ENCODE data around the gene NACC2.
A peak's percentile ranks its signal among the peaks of the same experiment; 100 is the strongest.
"Not testable (repeated sequence)": the region's sequence is repeated elsewhere in the genome, so short reads cannot be mapped to it uniquely, and the experiment has no call there.

The NACC2 gene

DNA sequence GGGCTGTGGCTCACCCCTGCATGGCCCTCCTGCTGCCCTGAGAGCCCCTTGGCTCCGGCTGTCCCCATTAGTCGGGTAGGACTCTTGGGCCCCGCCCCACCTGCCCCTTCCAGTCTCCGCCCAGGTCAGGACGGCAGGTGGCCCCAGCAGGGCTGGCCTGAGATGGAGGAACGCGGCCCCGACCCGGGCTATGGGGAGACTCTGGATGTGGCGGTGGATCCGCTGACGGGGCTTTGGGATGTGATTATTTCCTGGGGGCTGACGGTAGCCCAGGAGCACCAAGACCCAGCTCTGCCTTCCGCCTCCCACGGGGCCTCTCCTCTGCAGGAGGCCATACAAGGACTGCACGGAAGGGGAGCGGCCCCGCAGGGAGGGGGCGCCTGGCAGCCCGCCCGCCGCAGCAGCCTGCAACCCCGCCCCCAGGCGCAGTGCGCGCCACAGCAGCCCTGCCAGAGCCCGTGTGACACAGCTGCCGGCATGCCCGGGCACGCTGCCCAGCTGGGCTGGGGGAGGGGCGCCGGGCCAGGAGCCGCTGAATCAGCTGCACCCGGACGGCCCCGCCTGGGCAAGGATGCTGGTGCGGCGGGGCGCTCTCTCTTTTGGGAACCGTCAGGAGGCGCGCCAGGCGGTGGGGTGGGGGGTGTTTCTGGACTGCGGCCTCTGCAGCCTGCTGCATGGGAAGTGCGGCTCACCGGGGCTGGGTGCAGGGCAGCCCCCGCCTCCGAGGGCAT, 14.4 kb upstream of the NACC2 start:
- DNase-seq: peak; percentile 94

DNA sequence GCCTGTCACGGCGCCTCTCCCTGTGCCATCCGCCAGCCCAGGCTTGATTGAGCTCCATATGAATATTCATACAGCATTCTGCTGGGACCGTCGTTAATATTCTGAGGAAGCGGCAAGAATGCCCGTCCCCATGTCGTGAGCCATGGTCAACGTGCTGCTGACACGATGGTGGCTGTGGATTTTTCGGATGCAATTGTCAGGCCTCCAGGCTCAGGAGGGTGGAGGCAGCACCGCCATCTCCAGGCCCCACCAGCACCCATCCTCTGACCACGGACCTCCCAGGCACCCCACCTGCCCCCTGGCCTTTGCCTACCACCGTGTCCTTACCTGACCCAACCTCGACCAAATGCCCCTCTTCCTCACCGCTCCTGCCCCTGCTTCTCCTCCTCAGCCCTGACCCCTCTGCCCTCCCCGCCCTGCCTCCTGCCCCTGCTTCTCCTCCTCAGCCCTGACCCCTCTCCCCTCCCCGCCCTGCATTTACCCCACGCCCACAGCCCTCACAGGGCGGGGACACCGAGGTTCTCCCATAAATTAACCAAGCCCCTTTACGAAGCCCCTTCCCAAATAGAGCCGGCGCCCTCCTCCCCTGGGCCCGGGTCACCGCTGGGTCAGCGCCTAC, 13.7 kb upstream of the NACC2 start:
- DNase-seq: no peak

DNA sequence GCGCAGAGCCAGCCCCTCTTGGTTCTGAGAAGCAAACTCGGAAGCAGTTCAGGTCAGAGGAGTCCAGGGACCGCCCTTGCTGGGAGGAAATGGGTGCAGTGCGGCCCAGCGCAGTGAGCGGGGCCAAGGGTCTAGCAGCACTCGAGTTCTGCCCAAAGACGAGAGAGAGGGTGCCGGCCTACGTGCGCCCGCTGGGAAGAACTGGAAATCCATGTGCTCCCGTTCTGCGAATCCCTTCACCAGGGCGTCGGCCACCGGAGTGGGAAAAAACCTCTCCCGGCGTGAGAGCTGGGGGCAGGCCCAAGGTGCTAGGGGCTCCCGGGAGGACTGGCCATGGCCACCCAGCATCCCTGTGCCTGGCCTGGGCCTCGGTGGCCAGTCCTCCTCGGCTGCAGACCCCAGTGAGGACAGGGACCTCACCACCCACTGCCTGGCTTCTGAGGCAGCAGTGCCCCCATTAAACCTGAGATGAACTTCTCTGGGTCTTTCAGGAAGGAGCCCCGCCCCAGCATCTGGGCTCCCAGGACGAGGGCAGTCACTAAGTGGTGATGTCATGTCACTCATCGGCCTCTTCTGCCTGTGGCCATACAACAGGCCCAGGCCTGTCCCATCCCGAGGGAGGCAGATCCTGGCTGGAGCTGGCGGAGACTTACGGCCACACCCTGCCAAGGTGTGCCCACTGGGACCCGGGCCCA, 13.0 kb upstream of the NACC2 start:
- DNase-seq: no peak

DNA sequence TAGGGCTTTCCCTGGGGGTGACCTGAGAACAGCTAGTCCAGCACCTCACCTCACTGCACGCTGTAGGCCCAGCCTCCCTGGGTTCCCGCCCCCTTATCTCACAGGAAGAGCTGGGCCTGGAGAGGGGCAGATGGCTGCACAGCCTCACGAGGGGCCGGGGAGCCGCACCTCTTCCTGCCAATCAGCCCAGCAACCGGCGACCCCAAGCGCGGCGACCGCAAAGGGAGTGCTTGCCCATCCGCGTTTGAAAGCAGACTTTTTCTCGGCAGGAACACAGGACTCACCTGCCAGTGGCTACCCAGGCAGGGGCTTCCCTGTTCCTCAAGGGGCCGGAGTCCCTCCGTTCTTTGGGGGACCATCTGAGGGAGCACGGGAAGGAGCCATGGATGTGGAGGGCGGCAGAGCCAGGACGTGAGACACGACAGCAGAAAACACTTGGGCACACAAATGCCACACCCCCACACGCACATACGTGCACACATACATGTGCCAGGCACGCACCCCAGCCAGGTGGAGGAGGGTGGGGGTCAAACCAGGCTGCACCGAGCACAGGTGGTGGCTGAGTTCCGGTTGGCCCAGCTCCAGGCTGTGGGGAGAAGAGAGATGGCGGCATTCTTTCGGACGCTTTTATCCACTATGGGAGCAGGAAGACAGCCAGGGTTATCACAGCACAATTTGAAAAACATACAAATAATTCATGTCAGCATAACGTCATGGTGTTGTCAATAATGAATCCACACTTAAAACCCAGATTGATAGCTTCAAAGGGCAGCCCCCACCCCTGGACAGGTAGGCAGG, 12.3 kb upstream of the NACC2 start:
- DNase-seq: peak; percentile 54

DNA sequence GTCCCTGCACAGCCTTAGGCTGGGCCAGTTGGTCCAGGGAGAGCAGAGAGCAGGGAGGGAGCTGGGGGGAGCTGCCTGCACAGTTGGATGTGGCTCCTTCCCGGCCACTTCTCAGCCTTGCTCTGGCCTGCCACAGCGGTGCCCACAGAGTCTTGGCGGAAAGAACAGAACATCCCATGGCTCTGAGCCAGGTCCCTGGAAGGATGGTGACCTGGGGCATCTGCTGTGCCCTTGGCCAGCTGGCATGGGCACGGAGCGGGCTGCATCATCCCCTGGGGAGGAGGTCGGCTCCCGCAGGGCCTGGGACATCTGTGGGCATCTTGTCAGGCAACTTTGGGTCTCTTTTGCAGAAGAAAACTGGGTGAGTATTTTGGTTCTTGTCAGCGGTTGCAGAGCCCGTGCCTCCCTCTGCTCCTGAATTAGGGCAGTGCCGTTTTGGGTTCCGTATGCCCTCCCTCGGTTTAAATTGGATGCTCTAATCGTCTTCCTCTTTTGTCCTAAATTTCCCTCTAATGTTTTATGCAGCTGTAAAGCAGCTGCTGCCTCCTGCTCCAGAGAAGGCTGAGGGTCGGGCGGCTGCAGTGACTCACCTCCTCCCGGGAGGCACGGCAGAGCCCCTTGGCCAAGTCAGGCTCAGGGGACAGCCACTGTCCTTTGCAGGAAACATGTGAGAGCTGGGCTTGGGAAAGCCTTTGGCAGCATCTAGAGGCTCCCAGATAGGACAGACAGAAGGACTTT, 10.5 kb upstream of the NACC2 start:
- DNase-seq: no peak

DNA sequence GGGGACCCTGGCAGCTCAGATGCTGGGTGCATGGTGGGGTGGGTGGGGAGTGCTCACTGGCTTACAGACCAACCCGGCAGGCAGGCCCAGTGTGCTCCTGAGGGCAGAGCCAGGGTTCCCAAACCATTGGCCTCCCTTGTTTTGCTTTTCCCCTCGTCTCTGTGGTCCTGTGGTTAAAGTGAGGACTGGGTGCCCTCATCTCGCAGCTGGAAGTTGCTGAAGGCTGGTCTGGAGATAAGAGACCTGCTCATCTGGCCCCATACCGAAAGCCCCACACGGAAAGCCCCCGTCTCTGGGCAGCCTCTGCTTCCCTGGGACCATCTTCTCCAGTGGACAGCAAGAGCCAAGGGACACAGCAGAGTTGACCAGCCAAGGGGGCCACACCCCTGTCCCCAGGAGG, 9.8 kb upstream of the NACC2 start:
- no peak for DNase-seq

DNA sequence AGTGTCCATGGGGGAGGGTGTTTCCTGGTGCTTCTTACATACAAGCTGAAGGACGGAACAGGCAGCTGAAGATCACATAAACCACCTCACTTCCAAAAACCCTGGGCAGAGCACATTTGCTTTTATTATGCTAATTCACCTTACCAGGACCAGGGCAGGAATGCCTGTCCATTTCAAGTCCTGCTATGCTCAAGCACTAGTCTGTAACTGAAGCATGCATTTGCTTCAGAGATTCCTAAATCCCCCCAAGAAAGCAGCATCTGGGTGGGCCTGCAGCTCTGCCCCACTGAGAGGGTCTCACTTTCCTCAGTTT, 9.4 kb upstream of the NACC2 start:
- DNase-seq: no peak

DNA sequence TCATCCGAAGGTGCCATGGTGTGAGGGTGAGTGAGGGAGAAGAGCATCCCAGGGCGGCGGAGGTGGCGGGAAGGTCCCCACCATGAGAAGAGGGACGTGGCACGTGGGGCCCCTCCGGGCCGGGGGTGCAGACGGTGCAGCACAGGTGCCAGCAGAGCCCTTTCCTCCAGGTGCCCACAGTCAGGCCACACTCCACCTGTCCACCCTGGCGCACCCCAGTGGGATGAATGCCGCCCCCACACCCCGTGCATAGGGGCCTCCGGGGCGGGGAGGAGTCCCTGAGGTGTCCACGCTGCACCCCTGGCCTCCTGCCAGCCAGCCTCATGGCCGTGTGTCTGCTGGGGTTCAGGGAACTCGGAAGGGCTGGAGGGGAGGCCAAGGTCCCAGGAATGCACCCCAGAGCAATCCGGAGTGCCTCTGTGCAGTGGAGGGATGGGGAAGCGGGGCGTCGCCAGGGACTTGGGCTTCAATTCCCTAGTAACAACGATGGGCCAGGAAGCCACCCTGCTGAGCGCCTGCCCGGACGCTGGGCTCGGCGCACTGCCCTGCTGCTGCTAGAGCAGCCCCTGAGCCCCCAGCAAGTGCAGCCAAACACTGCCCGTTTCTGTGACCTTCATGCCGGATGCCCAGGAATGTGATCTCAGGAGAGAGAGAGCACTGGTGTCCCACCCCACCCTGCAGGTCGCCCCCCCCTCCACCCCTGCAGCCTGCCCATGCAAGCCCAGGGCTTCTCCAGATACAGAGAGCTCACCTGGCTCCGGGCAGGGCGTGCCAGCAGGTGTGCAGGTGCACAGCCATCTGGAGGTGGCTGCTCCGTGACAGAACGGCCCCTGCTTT, 8.8 kb upstream of the NACC2 start:
- no peak for DNase-seq

DNA sequence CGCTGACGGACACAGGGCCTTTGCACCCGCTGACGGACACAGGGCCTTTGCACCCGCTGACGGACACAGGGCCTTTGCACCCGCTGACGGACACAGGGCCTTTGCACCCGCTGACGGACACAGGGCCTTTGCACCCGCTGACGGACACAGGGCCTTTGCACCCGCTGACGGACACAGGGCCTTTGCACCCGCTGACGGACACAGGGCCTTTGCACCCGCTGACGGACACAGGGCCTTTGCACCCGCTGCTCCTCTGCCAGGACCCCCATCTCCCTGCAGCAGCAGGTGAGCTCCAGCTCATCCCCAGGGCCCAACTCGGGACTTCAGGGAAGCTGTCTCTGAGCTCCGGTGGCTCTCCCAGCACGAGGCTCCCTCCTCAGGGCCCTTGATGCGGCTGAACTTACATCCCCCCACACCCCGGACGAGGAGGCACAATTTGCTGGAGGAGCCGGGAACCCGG, 6.6 kb upstream of the NACC2 start:
- not testable (repeated sequence) for DNase-seq

DNA sequence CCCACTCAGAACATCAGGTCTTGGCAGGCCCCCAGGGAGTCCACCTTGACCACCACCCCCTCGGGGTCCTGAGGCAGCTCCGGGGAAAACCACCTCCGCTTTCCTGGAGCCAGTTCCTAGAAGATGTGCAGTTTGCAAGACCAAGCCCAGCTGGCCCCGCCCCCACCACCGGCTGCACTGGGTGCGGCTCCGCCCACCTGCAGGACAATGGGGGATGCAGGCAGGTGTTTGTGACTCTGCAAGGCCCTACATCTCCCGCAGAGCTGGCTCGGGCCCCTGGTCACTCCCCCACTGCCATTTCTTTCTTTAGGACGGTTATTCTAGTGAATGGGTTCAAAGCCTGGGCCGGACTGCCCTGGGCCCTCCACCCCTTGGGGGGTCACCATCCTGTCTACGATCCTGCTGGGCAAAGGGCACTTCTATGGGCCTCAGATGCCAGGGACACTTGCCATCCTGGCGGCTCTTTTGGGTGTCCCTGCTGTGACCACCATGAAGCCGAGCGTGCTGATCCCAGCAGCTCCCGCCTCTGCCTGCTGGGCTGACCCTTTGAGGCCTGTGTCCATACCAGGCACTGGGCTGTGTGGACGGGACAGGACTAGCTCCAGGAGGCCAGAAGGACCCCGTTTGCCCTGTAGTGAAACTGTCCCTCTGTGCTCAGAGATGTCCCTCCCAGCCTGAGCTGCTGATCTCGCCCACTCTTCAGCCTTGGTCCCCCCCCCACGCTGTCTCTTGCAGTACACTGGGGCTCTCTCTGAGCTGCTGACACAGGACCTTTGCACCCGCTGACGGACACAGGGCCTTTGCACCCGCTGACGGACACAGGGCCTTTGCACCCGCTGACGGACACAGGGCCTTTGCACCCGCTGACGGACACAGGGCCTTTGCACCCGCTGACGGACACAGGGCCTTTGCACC, 5.9 kb upstream of the NACC2 start:
- no peak for DNase-seq

DNA sequence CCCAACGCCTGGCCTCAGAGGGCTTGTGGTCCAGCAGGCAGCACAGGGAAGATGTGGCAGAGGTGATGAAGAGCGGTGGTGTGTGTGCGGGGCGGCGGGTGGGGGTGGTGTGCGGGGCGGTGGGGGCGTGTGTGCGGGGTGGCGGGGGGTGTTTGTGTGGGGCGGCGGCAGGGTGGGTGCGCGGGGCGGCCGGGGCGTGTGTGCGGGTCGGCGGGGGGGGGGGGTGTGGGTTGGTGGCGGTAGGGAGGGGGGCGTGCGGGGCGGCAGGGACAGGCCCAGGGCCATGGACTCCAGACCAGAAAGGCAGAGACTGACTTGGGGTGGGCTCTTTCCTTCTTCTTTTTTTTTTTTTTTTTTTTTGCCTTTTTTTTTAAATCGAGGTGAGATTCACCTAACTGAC, 4.5 kb upstream of the NACC2 start:
- no peak for DNase-seq

DNA sequence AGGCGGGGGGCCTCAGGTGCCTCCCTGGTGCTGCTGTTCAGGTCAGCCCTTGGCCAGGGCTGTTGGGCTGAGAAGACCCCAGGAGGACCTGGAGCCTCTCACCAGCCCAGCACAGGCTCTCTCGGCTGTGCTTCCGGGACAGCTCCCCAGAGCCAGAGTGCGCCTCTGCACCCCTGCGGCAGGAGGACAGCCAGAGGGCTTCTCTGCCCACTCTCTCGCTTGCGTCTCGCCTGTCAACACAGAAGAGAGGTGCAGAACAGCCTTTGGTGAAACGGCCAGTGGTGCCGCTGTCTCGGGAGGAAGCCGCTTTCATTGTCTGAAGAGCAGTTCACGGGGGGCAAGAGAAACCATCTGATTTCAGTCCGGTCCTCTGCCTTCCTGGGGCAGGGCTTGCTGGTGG, 3.8 kb upstream of the NACC2 start:
- DNase-seq: no peak

DNA sequence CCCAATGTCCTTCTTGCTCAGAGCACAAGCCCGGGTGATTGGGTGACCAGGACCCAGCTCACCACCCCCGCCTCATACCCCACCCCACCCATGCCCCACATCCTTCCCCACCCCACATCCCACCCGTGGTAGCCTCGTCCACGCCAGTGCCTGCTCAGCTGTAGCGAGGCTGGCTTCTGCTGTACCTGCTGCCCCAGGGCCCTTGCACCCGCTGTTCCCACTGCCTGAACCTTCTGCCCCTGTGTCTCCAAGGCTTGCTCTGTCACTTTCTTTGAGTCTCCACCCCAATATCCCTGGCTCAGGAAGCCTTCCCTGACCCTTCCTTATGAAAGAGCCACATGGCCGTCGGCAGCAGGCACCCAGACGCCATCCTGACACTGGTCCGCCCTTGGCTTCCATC, 3.1 kb upstream of the NACC2 start:
- DNase-seq: no peak

DNA sequence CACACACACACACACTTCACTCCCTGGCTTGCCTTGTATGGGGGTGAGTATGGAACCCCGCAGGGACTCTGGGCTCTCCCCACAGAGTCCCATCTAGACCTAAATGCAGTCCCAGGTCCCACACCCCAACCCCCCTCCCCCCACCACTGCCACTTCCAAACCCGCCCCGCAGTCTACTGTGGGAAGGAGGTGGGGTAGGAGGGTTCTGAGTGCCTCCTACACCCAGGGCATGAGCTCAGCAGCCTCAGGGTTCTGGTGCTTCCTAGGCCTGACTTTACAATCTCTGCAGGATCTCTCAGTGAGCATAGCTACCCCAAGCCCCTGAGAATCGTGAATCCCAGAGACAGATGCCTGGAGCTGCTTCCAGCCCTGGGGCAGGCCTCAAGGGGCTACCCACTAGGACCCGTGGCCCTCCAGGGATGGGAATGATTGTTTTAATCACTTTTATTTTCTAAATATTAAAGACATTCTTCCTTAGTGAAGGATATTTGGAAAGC, 1.5 kb upstream of the NACC2 start:
- DNase-seq: no peak

DNA sequence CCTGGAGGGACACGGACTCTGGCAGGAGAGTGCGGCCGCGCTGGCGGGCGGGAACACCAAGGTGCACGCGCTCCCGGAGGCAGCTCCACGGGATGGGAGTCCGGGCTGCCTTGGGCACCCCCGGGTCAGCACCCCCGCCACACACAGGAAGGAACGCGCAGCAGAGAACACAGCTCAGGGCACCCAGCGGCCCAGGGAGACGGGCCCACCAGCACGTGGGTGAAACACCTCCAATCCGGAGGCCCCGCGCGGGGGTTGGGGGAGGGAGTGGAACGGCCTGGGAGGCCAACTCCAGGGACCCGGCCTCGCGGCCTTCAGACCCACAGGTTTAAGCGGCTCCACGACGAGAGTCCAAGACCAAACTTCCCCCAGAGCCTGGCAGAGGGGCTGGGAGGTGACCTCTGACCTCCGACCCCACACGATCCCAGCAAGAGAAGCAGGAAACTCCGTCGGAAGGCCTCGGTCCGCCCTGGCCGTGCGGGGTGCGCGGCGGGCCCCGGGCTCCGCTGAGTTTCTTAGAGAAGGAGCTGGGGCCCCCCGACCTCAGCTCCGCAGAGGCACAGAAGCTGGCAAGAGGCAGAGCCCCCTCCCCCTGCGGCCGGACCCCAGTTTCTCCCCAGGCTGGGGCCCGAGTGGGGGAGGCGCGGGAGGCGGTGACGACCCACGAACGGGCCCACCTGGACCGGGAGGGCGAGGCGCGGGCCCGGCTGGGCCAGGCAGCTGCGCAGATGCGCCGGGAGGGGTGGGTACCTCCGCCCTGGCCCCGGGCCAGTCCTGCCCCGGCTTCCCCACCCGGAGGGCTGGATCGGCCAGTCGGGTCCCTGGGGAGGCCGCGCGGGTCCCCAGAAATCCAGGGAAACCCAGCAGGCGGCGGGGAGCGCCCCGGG, 851 bp downstream of the NACC2 start:
- peak; percentile 65 for DNase-seq

DNA sequence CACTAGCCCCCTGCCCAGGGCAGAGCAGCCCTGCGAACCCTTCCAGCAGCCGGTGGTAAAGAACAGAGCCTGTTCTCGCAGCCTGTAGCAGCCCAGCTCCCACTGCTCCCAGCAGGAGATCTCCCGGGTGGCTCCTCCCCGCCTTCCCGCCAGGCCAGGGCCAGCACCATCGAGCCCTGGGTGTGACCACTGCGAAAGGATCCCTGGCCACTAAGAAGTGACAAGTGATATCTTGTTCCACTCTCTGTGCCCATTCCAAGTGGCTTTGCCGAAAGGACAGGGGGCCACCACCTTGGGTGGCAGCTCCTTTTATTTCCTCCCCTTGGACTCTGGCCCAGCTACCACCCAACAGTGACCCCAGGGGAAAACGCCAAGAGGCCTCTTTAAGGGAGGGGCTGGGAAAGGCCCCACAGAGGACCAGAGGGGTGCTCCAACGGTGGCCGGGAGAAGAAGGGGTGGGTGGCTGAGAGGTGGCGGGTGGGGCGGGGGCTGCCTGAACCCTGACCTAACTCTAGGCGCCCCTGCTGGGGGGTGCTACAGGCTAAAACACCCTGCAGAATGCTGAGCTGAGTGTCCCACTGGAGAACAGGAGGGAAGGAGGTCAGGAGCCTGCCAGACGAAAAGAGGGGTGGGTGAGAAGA, 1.6 kb downstream of the NACC2 start:
- DNase-seq: no peak

DNA sequence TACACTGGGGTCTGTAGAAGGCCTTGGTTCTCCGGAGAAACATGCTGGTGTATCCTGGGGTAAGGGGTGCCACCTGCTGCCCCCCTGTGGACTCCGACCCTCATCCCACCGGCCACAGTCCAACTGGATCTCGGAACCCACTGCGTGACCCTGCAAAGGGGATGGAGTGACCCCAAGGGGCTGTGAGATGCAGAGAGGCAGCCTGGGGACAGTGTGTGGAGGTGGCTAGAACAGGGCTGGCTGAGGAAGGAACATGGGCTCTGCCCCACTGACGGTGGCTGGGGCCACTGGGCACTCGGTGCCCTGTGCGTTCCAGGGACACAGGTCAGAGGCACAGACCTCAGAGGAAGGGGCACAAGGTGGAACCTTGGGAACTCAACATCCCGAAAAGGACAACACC, 2.3 kb downstream of the NACC2 start:
- DNase-seq: no peak

DNA sequence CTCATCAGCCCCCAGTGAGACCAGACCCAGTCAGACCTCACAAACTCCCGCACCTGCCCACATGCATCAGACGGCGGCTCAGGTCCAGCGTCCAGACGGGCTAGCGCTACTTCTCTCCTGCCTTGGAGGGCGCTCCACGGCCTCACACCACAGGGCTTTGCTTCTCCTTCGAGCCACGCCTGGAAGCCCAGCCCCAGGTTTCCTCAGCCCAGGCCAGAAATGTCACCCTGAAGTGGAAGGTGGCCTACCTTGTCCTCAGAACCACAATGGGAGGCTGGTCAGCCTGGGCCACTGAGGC, 2.8 kb downstream of the NACC2 start:
- no peak for DNase-seq
